NCI-H1436 (cell line): Measurements from ENCODE around the gene EBF3.

Experiments
- DNase-seq: peaks from one replicate; lab custom pipeline; 2025; lab: John Stamatoyannopoulos, UW

The EBF3 gene

DNA sequence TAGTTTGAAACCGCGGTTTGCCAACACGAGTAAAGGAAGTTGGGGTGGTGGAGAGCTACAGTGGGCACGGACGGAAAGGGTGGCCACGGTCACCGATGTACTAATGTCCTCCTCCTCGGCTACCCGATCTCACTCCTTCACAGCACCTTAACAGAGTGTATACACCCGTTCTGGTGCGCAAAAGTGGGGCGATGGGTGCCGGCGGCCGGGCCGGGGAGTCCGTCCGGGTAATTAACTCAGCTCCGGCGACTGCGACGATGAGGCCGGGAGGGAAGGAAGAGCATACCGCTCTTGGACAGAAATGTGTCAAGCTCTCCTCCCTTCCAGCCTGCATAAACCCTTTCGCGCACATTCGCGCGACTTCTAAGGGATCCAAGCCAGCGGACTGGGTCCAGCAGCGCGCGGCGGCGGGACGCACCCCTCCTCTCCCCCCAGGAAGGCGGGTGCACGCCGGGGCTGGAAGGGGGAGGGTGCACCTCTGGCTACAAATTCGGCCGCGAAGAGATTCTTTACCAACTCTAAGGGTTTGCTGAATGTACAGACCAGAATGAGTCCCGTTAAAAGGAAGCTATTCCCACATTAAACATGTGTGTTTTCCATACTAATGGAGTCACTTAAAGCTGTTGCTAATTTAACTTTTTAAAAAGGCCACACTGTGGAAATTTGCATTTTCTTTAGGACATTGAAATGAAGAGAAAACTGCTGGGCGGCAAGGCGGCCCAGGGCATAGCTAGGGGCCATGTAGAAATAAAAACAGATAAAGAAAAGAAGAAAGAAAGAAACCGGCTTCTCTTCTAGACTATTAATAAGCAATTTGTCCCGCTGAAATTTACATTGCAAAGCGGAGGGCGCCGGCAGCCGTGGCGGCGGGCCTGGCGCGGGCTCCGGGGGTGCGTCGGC is 6.6 kb upstream of the EBF3 start:
- DNase-seq = no peak

DNA sequence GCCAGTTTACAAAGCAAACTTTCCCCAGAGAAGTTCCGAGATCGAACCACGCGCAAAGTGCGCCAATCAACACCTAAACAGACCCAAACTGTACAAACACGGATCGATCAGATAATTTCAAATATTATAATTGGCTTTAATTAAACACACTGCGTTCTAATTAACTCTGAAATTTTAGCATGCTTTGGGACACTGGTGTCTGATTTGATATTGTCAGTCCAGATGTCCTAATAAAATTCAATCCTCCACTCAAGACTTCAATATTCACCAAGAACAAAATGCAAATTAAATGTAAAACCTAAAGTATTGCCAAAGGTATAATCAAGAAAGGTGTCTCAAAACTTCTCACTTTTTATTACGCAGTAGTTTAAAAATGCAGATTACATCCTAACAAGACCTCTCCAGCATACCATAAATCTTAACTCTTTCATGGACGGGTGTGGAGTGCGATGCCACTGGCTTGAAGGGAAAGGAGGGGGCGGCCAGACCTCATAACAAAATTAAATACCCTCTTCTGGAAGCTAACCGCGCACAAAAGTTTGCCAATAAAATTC is 5.9 kb upstream of the EBF3 start:
- DNase-seq = no peak

DNA sequence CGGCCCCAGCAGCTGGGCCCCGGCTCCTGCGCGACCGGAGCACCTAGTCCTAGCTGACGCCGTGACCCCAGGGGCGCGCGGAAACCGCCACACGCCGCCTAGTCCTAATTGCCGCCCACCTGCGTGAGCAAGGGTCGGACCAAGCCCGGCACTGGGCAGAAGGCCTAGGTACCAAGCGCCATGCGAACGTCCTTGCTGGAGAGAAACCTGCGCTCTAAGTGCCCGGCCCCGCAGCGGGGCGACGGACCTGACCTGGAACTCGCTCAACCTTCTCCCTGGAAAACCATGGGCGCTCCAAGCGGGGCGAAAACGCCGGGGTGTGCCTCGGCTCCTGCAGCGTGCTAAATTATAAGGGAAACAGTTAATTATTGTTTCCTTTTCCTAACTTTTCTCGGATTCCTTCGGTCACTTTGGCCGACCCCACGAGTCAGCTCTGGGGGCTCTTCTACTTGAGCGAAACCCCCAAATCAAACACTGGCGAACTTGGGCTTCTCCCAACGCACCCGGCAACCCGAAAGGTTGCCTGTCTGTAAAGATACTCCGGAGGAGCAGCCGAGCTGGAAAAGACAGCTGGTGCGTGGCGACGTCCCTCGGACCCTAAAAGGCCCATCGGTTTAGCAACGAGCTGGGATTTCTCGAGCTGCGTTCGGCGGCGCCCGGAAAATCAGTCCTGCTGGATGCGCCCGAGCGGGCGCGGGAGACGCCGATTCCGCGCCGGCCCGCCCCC is 5.3 kb upstream of the EBF3 start:
- no peak for DNase-seq

GRCh38 chr10:129968853-129969183 is 4.7 kb upstream of the EBF3 start:
- no peak for DNase-seq

DNA sequence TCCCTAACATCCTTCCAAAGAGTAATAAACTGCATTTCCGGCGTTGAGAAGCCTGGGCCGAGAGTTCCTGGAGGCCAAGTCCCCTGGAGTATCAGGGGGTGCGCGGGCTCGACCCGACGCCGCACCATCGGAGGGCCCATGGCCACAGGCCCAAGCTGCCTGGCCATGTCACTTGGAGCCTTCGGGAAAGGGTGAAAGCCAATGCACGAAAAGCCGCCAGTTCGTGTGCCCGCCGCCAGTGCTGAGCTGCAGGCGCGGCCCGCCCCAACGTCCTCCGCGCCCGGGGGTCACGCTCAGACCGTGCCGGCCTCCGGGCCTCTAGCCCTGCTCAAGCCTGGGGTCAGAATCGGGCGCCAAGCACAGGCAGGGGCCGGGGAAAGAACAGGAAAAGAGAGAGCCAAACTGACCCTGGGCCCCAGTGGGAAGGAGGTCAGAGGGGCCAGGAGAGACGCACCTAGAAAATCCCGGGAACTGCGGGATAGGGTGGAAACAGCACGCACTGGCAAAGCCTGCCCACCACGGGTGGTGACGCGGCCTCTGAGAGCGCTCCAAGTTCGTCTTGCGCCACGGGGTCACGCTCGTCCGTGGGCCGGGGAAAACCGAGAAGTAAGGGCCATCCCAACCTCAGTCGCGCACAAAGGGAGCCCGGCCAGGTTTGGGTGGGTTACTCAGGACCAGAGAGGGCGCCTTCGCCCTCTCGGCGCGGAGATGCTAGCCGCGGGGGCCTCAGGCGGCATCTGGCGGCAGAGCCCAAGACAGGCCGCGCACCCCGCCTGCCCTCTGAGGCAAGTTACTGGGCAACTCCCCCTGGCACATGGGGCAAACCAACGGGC is 4.2 kb upstream of the EBF3 start:
- no peak for DNase-seq

DNA sequence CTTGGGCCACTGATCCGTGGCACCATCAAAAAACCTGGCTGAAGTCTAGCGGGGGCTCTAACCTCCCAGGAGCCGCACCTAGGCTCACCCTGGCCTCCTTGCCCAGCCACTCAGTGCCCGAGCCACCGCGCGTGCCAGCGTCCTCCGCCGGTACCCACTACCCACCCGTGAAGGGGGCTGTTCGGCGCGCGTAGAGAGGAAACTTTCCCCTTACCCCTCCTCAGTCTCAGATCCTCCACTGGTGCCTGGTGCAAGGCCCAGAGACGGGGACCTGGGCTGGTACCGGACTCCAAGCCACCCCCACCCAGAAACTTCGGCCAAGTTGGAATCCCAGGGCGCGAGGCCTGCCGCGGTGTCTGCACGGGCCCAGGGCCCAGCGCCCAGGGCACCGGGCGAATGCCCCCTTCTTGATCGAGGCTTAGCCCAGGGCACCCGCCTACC is 3.5 kb upstream of the EBF3 start:
- no peak for DNase-seq

GRCh38 chr10:129966889-129967578 is 3.0 kb upstream of the EBF3 start:
- DNase-seq = no peak

- DNase-seq = no peak
These were observed 2.4 kb upstream of the EBF3 start for GRCh38 chr10:129966370-129966888.

- no peak for DNase-seq
These were observed 1.9 kb upstream of the EBF3 start for GRCh38 chr10:129965959-129966358.

GRCh38 chr10:129965425-129965808 is 1.3 kb upstream of the EBF3 start:
- no peak for DNase-seq

- DNase-seq = no peak
These were observed 744 bp upstream of the EBF3 start for GRCh38 chr10:129964611-129965424.

DNA sequence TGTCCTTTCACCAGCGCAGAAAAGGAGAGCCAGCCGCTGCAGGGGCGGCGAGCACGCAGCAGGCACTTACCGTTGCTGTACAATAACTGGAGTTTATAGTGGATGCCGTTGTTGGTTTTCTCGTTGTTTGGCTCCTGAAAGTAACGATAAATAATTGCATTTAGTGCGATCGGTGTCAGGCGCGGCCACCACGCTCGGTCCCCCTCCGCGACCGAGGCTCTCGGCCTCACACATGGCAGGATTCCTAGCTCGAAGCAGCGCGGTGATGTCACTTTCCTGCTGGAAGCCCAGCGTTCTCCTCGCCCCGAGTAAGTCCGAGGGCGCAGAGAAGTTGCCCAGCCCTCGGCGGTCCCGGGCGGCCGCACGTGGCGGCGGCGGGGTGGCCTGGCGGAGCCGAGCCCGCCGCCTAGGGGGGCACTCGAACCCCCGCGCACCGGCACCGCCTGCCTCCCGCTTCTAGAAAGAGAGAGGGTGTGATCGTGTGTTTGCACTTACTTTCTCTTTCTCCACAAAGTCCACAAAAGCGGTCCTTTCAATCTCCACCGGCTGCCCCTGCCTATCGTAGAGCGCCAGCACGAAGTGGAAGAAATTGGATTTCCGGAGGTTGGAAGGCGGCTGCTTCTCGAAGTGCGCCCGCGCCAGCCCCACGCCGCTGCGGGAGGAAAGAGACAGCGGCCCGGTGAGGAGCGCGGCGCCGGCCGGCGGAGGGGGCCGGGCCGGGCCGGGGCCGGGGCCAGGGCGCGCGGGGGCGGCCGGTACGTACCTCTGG is 1.0 kb downstream of the EBF3 start:
- no peak for DNase-seq

DNA sequence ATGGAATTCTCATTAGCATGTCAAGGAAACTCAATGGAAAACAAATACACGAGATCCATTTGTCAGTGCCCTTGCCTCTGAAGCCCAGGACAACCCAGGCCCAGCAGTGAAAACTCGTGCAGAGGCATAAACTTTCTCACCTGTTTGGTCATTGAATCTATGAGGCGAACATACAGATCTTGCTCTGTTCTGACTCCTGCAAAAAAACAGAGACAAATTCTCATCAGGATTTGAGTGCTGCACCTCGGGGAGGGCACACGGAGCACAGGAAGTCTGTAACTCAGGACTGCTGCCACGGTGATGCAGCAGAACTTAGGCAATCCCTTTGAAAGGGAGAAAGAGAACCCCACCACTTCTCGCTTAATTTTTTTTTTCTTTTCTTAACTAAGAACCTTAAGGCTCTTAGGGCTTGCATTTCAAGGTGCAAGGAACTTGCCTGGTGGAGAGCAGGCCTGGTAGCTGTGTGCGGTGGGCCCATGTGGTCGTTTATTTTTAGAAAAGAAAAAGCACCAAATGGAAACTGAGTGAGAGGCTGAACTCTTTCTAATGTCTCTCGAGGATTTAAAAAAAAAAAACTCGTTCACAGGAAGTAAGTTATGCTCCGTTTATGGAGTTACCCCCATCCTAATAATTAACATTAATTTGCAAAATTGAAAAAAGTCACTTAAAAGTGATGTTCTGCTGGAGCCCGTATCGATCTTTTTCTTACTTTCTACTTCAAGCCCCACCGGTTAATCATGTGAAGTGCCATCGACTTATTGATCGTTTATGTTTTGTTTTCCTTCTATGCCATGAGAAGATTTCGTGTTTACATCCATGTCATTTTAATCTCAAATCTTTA is 1.8 kb downstream of the EBF3 start:
- DNase-seq = no peak

DNA sequence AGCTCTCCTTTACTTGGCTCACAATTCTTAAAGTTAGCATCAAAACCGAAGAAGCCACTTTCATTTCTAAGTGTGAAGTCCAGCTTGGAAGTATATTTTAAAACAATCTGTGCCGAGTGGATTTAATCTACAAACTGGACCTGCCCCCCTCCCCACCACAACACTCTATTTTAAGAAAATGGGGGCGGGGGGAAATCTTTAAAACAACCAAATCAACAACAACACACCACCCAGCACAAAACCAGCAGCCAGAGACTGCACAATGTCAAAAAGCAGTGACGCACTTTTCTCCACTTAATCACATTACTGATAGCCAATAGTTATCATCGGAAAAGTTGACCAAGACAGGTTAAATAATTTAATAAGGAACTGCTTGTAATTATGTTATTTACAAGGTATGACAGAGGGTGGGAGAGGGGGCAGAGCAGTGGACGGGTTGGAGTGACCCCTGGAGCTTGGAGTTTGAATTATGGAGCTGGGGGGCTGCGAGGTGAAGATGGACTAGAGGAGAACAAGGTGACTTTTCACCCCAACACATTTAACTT is 2.8 kb downstream of the EBF3 start:
- DNase-seq = no peak

GRCh38 chr10:129960481-129961156 is 3.5 kb downstream of the EBF3 start:
- no peak for DNase-seq

GRCh38 chr10:129959544-129960480 is 4.3 kb downstream of the EBF3 start:
- DNase-seq = no peak
